Muscle of leg (tissue), 11 donors: Measurements from ENCODE around the gene ELMO1. TPM values are rescaled to one million over a fixed set of nuclear protein-coding genes. Genes with fewer than 3 reads are reported as not detected.

Experiments used
- DNase-seq: peaks from one replicate; pipeline ENCODE4 v3.0.0; 2013
- H3K27ac ChIP-seq: one replicate; pipeline ENCODE4 v1.5.1; 2013; ENCODE audit warnings: mild to moderate bottlenecking, low read length, control low read depth
- H3K27me3 ChIP-seq: one replicate; pipeline ENCODE4 v1.6.1; 2013; ENCODE audit warnings: low read length; ENCODE audit not compliant: control insufficient read depth, insufficient read depth
- H3K36me3 ChIP-seq: one replicate; pipeline ENCODE4 v1.6.1; 2013; ENCODE audit warnings: low read length; ENCODE audit not compliant: control insufficient read depth, insufficient read depth
- H3K4me1 ChIP-seq: one replicate; pipeline ENCODE4 v1.6.1; 2013; ENCODE audit warnings: low read length; ENCODE audit not compliant: control insufficient read depth, insufficient read depth
- H3K4me3 ChIP-seq: one replicate; pipeline ENCODE4 v1.5.1; 2013; ENCODE audit warnings: low read length, control low read depth
- H3K9me3 ChIP-seq: replicated peaks from 2 replicates; pipeline ENCODE4 v1.6.1; 2013; ENCODE audit warnings: low read depth, low read length; ENCODE audit not compliant: control insufficient read depth
- WGBS: methylation state at CpG from one replicate; pipeline ENCODE4 v1.1.5; 2013; ENCODE audit warnings: missing lambda C conversion rate; ENCODE audit not compliant: insufficient coverage; 5-methylcytosine and 5-hydroxymethylcytosine counted together
- polyA plus RNA-seq, 8 donors: library from polyadenylated mRNA; unstranded; fragments of 120-200 nt; gene quantifications; one replicate each; pipeline versions ENCODE4 v1.2.1 to v1.2.3, GENCODE V29; 2013; ENCODE audit warnings: inconsistent platforms in 1 of 8, low replicate concordance in 1 of 8; ENCODE audit not compliant: insufficient read length in 8 of 8, insufficient read depth in 1 of 8
- total RNA-seq: library from RNA; stranded (reverse); fragments of 120-200 nt; gene quantifications from one replicate; pipeline ENCODE4 v1.2.4, GENCODE V29; 2013

The ELMO1 gene
- total and polyA plus RNA-seq, 9 donors: 20.3 to 40.7 (median 25.0) TPM

- DNase-seq: peak; percentile 56
- Histone ChIP-seq H3K27ac (peak overlapping the region; percentile 90), H3K9me3 (no peaks in the 10 kb centered on the region), H3K4me1 (peaks cover 33% of the 10 kb centered on the region), H3K36me3 (no peaks in the 10 kb centered on the region), H3K4me3 (no peak overlapping the region), H3K27me3 (no peaks in the 10 kb centered on the region)
- WGBS: 80% methylated on average over 24 of the region's 32 CpGs
These were observed 95.4 kb downstream of the ELMO1 start for GRCh38 chr7:37352974-37353948.

- no peaks in the 10 kb centered on the region for H3K36me3 ChIP-seq
- DNase-seq: peak; percentile 96
- H3K27me3 ChIP-seq: no peaks in the 10 kb centered on the region
- WGBS: 33% methylated on average over 7 of the region's 13 CpGs
- peak overlapping the region; percentile 72 for H3K27ac ChIP-seq
- no peak overlapping the region for H3K4me3 ChIP-seq
- H3K9me3 ChIP-seq: no peaks in the 10 kb centered on the region
- H3K4me1 ChIP-seq: peaks cover 33% of the 10 kb centered on the region
These were observed 96.3 kb downstream of the ELMO1 start for GRCh38 chr7:37352251-37352880.

DNA sequence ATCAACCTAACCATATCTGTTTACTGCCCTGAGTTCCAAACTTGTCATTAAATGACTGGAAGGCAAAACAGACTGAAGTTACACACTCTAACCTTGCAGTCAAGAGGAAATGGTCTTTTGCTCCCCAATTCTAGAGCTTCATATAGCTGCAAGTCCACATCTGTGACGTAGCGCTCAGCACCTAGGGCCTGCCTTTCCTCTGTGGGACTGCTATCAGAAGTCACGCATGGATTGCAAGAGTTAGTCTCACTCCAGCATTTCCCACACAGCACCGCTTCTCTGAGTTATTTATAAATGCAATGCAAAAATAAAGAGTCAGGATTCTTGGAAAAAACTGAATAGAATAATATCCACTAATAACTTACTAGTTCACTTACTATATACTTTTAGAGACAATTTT, 96.9 kb downstream of the ELMO1 start:
- H3K9me3 ChIP-seq: no peaks in the 10 kb centered on the region
- no peaks in the 10 kb centered on the region for H3K27me3 ChIP-seq
- peaks cover 33% of the 10 kb centered on the region for H3K4me1 ChIP-seq
- H3K36me3 ChIP-seq: no peaks in the 10 kb centered on the region
- peak overlapping the region; percentile 72 for H3K27ac ChIP-seq
- WGBS: no CpG with 5 or more reads among the region's 4 CpGs
- no peak overlapping the region for H3K4me3 ChIP-seq
- DNase-seq: no peak

DNA sequence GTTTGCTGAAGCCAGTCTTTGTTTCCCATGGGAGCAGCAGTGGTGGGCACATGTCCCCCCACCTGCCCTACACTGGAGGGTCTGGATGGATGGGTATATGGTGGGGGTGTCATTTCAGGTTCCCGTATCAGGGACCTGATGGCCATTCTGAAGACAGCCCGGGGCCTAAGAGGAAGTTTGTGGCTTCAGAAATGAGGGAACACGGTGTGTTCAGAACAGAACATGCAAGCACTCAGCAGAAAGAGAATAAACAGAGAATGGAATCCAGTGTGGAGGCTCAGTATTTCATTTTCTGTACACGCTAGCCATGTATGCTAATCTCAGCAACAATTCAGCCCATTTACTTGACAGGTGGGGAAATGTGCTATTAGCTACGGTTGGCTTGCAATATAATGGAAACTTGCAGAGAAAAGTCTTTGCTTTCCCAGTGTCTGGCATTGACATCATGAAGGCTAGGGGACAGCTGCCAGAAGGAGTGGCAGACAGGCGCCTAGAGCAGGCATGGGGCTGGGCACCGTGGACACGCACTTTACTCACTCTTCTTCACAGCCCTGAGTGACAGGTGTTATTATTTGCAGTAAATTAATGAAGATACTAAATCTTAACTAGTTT, 98.6 kb downstream of the ELMO1 start:
- H3K36me3 ChIP-seq: no peaks in the 10 kb centered on the region
- H3K27ac ChIP-seq: peak overlapping the region; percentile 49
- H3K4me3 ChIP-seq: no peak overlapping the region
- peaks cover 33% of the 10 kb centered on the region for H3K4me1 ChIP-seq
- no peaks in the 10 kb centered on the region for H3K9me3 ChIP-seq
- WGBS: 87% methylated on average over 3 of the region's 8 CpGs
- peak; percentile 78 for DNase-seq
- no peaks in the 10 kb centered on the region for H3K27me3 ChIP-seq

DNA sequence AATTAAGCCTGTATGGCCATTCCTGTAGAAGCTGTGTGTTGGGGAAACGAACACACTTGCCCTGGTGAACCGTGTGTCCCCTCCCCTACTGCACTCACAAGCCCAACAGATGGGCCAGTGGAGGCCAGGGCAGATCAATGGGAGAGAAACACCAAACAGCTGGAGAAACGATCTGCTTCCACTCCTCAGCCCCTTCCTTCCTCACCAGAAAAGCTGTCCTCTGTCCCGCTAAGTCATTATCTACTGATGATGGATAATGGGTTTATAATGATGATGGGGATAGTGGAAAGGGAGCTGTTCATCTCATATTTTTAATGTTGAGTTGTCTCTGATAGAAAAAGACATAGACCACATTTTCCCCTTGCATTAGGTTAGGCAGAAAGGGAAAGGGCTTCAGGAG, 99.7 kb downstream of the ELMO1 start:
- Histone ChIP-seq H3K9me3 (no peaks in the 10 kb centered on the region), H3K27me3 (no peaks in the 10 kb centered on the region), H3K4me3 (no peak overlapping the region), H3K27ac (no peak overlapping the region), H3K4me1 (peaks cover 27% of the 10 kb centered on the region), H3K36me3 (no peaks in the 10 kb centered on the region)
- DNase-seq: no peak
- WGBS: no CpG with 5 or more reads among the region's 4 CpGs

GRCh38 chr7:37346761-37347160, 101.9 kb downstream of the ELMO1 start:
- no CpG with 5 or more reads among the region's 3 CpGs for WGBS
- peaks cover 18% of the 10 kb centered on the region for H3K4me1 ChIP-seq
- H3K4me3 ChIP-seq: no peak overlapping the region
- H3K27ac ChIP-seq: no peak overlapping the region
- no peaks in the 10 kb centered on the region for H3K27me3 ChIP-seq
- no peak for DNase-seq
- H3K36me3 ChIP-seq: no peaks in the 10 kb centered on the region
- no peaks in the 10 kb centered on the region for H3K9me3 ChIP-seq

GRCh38 chr7:37344886-37345579, 103.6 kb downstream of the ELMO1 start:
- Histone ChIP-seq H3K27ac (peak overlapping the region; percentile 29), H3K9me3 (no peaks in the 10 kb centered on the region), H3K27me3 (no peaks in the 10 kb centered on the region), H3K4me1 (peaks cover 10% of the 10 kb centered on the region), H3K4me3 (no peak overlapping the region), H3K36me3 (no peaks in the 10 kb centered on the region)
- WGBS: 84% methylated on average over 5 of the region's 9 CpGs
- DNase-seq: no peak

DNA sequence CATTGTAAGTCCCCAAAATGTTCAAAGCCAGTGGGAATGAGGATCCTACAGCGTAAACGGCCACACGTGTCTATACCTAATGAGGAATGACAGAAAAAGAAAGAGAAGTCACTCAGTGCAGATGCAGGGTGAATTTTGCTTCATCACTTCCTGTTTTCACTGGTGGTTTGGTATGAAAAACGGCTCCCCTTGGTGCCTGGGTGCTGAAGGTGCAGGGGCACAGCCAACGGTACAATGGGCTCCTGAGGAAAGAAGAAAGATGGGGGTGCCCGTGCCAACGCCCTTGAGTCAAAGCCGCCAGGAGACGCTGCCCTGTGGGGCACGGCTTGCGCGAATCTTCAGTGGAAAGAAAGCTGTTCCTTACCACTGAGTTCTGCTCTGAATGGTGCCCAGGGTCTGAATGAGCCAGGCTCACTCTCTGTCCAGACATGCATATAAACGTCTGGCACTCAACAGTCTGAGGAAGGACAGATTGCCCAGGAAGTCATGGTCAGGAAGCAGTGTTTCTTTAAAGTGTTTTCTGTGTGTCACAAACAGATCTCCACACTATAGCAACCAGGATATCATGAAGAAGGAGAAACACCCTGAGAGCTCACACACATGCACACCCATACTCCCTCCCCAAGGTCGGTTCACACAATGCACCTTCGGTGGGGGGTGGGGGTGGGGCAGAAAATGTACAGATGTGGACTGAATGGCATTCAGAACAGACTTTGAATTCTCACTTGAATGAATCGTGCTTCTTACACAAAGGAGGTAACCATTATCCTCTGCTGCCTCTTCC, 105.8 kb downstream of the ELMO1 start:
- Histone ChIP-seq H3K36me3 (peaks cover 2% of the 10 kb centered on the region), H3K27me3 (no peaks in the 10 kb centered on the region), H3K4me1 (peaks cover 5% of the 10 kb centered on the region), H3K27ac (peak overlapping the region; percentile 51), H3K9me3 (no peaks in the 10 kb centered on the region), H3K4me3 (no peak overlapping the region)
- DNase-seq: peak; percentile 47
- 88% methylated on average over 13 of the region's 16 CpGs for WGBS

DNA sequence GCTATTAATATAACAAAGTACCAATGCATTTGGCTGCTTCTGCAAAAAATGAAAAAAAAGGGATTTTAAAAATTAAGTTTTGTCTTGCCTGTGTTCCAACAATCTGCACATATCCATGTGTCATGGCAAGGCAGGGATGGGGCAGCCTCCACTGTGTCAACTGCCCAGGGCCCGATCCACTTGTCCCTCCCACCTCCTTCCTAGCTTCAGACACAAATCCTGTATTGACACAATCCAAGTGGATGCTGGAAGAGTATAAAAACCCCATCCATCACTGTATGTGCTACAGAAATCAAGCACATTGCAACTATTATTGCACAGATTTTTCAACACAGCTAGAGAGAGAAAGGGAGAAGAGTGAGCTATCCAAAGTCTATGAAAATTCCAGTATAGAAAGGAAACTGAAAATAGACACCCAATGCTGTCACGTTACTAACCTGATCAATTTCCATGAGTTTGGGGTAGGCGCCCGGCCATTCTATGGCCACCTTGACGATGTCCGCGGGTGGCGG, 106.4 kb downstream of the ELMO1 start:
- no peaks in the 10 kb centered on the region for H3K27me3 ChIP-seq
- no peaks in the 10 kb centered on the region for H3K9me3 ChIP-seq
- H3K27ac ChIP-seq: peak overlapping the region; percentile 51
- H3K4me1 ChIP-seq: peaks cover 5% of the 10 kb centered on the region
- peaks cover 2% of the 10 kb centered on the region for H3K36me3 ChIP-seq
- DNase-seq: no peak
- 87% methylated on average over 7 of the region's 8 CpGs for WGBS
- H3K4me3 ChIP-seq: no peak overlapping the region
